ENCODE data around the gene COL23A1.

The COL23A1 gene

GRCh38 chr5:178361657-178362445 lies 228.3 kb downstream of the COL23A1 start:
- DNase-seq (ENCODE audit: low read depth in 2 of 2) = no peak

DNA sequence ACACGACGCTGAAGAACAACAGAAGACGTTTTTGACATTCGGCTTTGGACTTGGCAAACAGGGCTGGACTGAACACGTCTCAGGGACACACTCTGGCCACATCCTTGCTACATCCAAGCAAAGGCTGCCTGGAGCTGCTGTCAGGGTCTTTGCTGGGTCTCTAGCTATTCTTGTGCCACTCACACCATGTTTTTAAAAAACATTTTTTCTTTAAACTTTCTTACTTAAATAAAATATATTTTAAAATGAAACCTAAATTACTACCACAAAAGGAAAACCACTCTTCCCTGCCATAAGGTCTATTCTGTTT lies 229.3 kb downstream of the COL23A1 start:
- DNase-seq (ENCODE audit: low read depth in 2 of 2) = no peak

- DNase-seq (ENCODE audit: low read depth in 2 of 2) = no peak
Measured at GRCh38 chr5:178360222-178360925, 229.8 kb downstream of the COL23A1 start.

- no peak for DNase-seq (ENCODE audit: low read depth in 2 of 2)
Measured at GRCh38 chr5:178359738-178360137, 230.5 kb downstream of the COL23A1 start.

GRCh38 chr5:178357678-178358077 lies 232.5 kb downstream of the COL23A1 start:
- no peak for DNase-seq (ENCODE audit: low read depth in 2 of 2)

DNA sequence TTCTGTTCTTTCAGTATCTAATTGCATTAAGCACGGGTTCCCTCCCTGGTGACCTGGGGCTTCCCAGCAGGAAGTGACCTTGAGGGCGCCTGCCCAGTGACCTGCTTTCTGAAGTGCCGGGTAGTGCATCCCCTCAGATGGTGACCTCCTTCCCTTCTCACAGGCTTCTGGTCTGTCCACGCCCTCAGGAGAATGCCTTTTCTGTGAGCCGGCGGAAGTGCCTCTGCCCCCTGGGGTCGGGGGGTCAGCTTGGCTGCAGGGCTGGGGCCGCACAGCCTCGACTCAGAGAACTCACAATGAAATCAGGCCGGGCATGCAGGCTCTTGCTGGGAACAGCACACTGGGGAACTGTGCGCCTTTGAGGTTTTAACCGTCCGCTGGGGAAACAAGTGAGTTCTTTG lies 233.1 kb downstream of the COL23A1 start:
- no peak for DNase-seq (ENCODE audit: low read depth in 2 of 2)

- DNase-seq (ENCODE audit: low read depth in 2 of 2) = no peak
Measured at GRCh38 chr5:178356431-178356872, 233.7 kb downstream of the COL23A1 start.

DNA sequence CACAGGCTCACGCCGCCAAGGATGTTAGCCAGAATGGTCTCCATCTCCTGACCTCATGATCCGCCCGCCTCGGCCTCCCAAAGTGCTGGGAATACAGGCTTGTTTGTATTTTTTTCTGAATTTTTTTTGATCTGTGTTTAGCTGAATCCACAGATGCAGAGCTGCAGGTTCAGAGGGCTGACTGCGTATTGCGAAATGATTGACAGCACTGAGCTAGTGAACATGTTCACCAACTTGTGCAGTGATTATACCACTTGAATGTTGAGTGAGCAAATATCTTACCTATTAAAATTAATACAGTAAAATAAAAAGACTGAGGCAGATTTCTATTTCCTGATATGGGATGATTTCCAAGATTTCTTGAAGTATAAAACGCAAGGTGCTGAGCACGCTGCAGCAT lies 234.5 kb downstream of the COL23A1 start:
- DNase-seq (ENCODE audit: low read depth in 2 of 2) = no peak

- no peak for DNase-seq (ENCODE audit: low read depth in 2 of 2)
Measured at GRCh38 chr5:178353461-178353860, 236.7 kb downstream of the COL23A1 start.

DNA sequence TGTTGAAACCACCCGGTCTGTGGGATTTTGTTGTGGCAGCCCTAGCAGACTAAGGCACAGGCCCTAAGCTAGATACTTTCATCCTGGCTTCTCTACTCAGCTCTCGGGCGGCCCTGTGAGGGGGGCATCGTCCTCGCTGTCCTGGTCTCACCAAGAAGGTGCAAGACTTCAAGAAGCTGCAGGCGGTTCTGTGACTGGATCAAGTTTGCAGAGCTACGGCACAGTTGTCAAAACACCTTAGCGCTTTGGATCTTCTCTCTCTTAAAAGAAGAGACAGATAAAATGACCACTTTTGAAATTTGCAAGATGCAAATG lies 238.2 kb downstream of the COL23A1 start:
- no peak for DNase-seq (ENCODE audit: low read depth in 2 of 2)

- no peak for DNase-seq (ENCODE audit: low read depth in 2 of 2)
Measured at GRCh38 chr5:178351221-178352034, 238.8 kb downstream of the COL23A1 start.

DNA sequence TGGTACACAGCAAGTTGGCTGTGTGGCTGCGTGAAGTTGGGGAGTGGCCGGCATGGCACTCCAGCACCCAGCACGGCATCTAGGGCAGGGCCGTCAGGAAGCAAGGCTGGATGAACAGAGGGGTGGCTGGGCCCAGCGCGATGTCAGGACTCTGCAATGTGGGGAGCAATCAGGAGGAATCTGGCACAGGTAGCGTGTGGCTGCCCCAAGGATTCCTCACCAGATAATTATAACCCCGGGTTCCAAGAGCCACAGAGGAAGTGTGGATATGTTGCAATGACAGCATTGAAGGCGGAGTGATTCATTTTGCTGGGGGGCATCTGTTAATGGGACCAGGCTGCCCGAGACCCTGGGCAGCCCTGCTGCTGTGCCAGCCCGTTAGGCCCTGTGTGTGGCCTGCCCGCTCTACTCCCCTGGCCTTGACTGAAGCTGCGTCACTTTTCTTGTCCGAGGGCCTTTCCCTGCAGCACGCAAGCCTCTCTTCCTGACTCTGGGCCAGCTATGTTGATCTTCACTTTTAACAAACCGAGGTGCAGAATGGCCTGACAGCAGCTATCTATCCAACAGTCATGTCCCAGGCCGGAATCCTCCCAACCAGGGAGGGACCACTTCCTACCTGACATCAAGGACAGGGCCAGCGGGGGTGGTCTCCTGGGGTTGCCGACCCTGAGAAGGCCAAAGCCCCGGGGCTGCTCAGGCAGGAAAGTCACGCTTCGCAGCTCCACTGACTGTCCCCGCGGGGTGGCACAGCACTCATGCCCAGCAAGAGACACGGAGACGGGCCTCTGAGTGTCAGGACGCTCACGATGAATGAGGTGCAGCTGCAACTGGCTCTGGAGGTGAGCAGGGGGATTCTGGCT lies 239.6 kb downstream of the COL23A1 start:
- no peak for DNase-seq (ENCODE audit: low read depth in 2 of 2)

GRCh38 chr5:178349625-178350353 lies 240.4 kb downstream of the COL23A1 start:
- DNase-seq (ENCODE audit: low read depth in 2 of 2) = no peak

GRCh38 chr5:178349075-178349511 lies 241.1 kb downstream of the COL23A1 start:
- no peak for DNase-seq (ENCODE audit: low read depth in 2 of 2)

GRCh38 chr5:178348356-178349074 lies 241.7 kb downstream of the COL23A1 start:
- no peak for DNase-seq (ENCODE audit: low read depth in 2 of 2)

DNA sequence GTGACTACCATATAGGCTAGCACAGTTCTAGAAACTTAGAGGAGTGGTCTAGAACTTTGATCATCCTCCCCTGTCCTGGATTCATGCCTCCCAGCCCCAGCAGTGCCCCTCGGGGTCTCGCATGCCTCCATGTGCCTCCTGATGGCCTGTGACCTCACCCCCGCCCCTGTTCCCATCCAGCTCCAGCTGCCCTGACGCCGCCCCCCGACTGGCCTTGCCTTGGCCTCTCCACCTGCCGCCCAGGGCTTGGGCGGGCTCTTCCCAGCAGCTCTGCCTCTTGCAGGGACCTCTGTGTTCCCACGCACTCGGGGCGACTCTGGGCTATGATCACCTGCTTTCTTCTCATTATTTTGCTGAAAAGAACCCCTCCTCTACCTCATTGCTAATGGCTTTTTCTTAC lies 242.2 kb downstream of the COL23A1 start:
- DNase-seq (ENCODE audit: low read depth in 2 of 2) = no peak

GRCh38 chr5:178346607-178347334 lies 243.4 kb downstream of the COL23A1 start:
- DNase-seq (ENCODE audit: low read depth in 2 of 2) = no peak

GRCh38 chr5:178343306-178343705 lies 246.9 kb downstream of the COL23A1 start:
- DNase-seq (ENCODE audit: low read depth in 2 of 2) = no peak

DNA sequence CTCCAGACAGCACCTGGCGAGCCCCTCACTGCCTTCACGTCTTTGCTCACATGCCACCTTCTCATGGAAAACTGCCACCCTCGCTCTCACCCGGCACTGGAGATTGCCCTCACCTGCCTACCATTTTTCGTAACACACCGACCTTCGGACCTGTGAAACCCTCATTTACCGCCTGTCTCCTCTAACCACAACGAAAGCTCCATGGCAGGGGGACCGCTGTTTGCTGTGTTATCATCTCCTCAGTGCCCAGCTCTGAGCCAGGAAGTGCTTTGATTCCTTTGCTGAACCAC lies 248.4 kb downstream of the COL23A1 start:
- no peak for DNase-seq (ENCODE audit: low read depth in 2 of 2)

All from fibroblast of skin of left biceps (primary cell).